ENCODE results near the gene UBE2E2. TPM values are rescaled to one million over a fixed set of nuclear protein-coding genes. Genes with fewer than 3 reads are reported as not detected.

Gene UBE2E2
- total RNA-seq, 1 experiment from 2014 or later: 14.7 TPM

GRCh38 chr3:23165571-23165970 is 37.6 kb upstream of the UBE2E2 start:
- no peaks in the 10 kb centered on the region for H3K4me1 ChIP-seq (ENCODE audit: low read length)
- no peaks in the 10 kb centered on the region for H3K36me3 ChIP-seq (ENCODE audit: insufficient read depth, low read length)
- H3K79me2 ChIP-seq (ENCODE audit: low read length): no peaks in the 10 kb centered on the region
- no peak overlapping the region for H3K27ac ChIP-seq (ENCODE audit: low read length)
- no peaks in the 10 kb centered on the region for H4K20me1 ChIP-seq (ENCODE audit: insufficient read depth, low read depth, low read length)
- DNase-seq: no peak
- no peaks in the 10 kb centered on the region for H3K9me2 ChIP-seq (replicated peaks; ENCODE audit: insufficient read depth, low read length)
- no peak overlapping the region for H3K4me3 ChIP-seq (ENCODE audit: low read length)
- H3K27me3 ChIP-seq (ENCODE audit: low read length): no peaks in the 10 kb centered on the region
- no peaks in the 10 kb centered on the region for H3K9me3 ChIP-seq (ENCODE audit: low read length)
- H2AFZ ChIP-seq (ENCODE audit: low read length): no peak overlapping the region
- H3K4me2 ChIP-seq (ENCODE audit: low read depth, low read length, poor library complexity, severe bottlenecking): no peak overlapping the region
- no peak overlapping the region for H3K9ac ChIP-seq (ENCODE audit: low read length)

- no peak for DNase-seq
- H3K4me2 ChIP-seq (ENCODE audit: low read depth, low read length, poor library complexity, severe bottlenecking): no peak overlapping the region
- H3K9ac ChIP-seq (ENCODE audit: low read length): no peak overlapping the region
- no peaks in the 10 kb centered on the region for H3K9me2 ChIP-seq (replicated peaks; ENCODE audit: insufficient read depth, low read length)
- no peaks in the 10 kb centered on the region for H3K27me3 ChIP-seq (ENCODE audit: low read length)
- no peak overlapping the region for H2AFZ ChIP-seq (ENCODE audit: low read length)
- H3K4me3 ChIP-seq (ENCODE audit: low read length): no peak overlapping the region
- no peak overlapping the region for H3K27ac ChIP-seq (ENCODE audit: low read length)
- no peaks in the 10 kb centered on the region for H4K20me1 ChIP-seq (ENCODE audit: insufficient read depth, low read depth, low read length)
- no peaks in the 10 kb centered on the region for H3K79me2 ChIP-seq (ENCODE audit: low read length)
- H3K9me3 ChIP-seq (ENCODE audit: low read length): no peaks in the 10 kb centered on the region
- no peaks in the 10 kb centered on the region for H3K36me3 ChIP-seq (ENCODE audit: insufficient read depth, low read length)
- no peaks in the 10 kb centered on the region for H3K4me1 ChIP-seq (ENCODE audit: low read length)
Measured at GRCh38 chr3:23166276-23166675, 36.9 kb upstream of the UBE2E2 start.

- H3K9me3 ChIP-seq (ENCODE audit: low read length): no peaks in the 10 kb centered on the region
- no peak overlapping the region for H3K9ac ChIP-seq (ENCODE audit: low read length)
- H4K20me1 ChIP-seq (ENCODE audit: insufficient read depth, low read depth, low read length): no peaks in the 10 kb centered on the region
- H2AFZ ChIP-seq (ENCODE audit: low read length): no peak overlapping the region
- H3K4me1 ChIP-seq (ENCODE audit: low read length): no peaks in the 10 kb centered on the region
- no peak overlapping the region for H3K4me2 ChIP-seq (ENCODE audit: low read depth, low read length, poor library complexity, severe bottlenecking)
- DNase-seq: no peak
- no peak overlapping the region for H3K27ac ChIP-seq (ENCODE audit: low read length)
- no peaks in the 10 kb centered on the region for H3K36me3 ChIP-seq (ENCODE audit: insufficient read depth, low read length)
- H3K4me3 ChIP-seq (ENCODE audit: low read length): no peak overlapping the region
- H3K27me3 ChIP-seq (ENCODE audit: low read length): no peaks in the 10 kb centered on the region
- H3K9me2 ChIP-seq (replicated peaks; ENCODE audit: insufficient read depth, low read length): no peaks in the 10 kb centered on the region
- no peaks in the 10 kb centered on the region for H3K79me2 ChIP-seq (ENCODE audit: low read length)
Measured at GRCh38 chr3:23166845-23167244, 36.3 kb upstream of the UBE2E2 start.

GRCh38 chr3:23169551-23169950 is 33.6 kb upstream of the UBE2E2 start:
- no peaks in the 10 kb centered on the region for H3K9me2 ChIP-seq (replicated peaks; ENCODE audit: insufficient read depth, low read length)
- H2AFZ ChIP-seq (ENCODE audit: low read length): no peak overlapping the region
- no peaks in the 10 kb centered on the region for H3K4me1 ChIP-seq (ENCODE audit: low read length)
- H4K20me1 ChIP-seq (ENCODE audit: insufficient read depth, low read depth, low read length): no peaks in the 10 kb centered on the region
- H3K9me3 ChIP-seq (ENCODE audit: low read length): no peaks in the 10 kb centered on the region
- H3K27me3 ChIP-seq (ENCODE audit: low read length): no peaks in the 10 kb centered on the region
- H3K4me2 ChIP-seq (ENCODE audit: low read depth, low read length, poor library complexity, severe bottlenecking): no peak overlapping the region
- no peak for DNase-seq
- no peaks in the 10 kb centered on the region for H3K79me2 ChIP-seq (ENCODE audit: low read length)
- H3K4me3 ChIP-seq (ENCODE audit: low read length): no peak overlapping the region
- H3K36me3 ChIP-seq (ENCODE audit: insufficient read depth, low read length): no peaks in the 10 kb centered on the region
- no peak overlapping the region for H3K27ac ChIP-seq (ENCODE audit: low read length)
- no peak overlapping the region for H3K9ac ChIP-seq (ENCODE audit: low read length)

GRCh38 chr3:23170291-23170690 is 32.8 kb upstream of the UBE2E2 start:
- H4K20me1 ChIP-seq (ENCODE audit: insufficient read depth, low read depth, low read length): no peaks in the 10 kb centered on the region
- no peak overlapping the region for H3K9ac ChIP-seq (ENCODE audit: low read length)
- no peaks in the 10 kb centered on the region for H3K9me2 ChIP-seq (replicated peaks; ENCODE audit: insufficient read depth, low read length)
- no peaks in the 10 kb centered on the region for H3K79me2 ChIP-seq (ENCODE audit: low read length)
- H3K27ac ChIP-seq (ENCODE audit: low read length): no peak overlapping the region
- no peaks in the 10 kb centered on the region for H3K4me1 ChIP-seq (ENCODE audit: low read length)
- H3K27me3 ChIP-seq (ENCODE audit: low read length): no peaks in the 10 kb centered on the region
- no peaks in the 10 kb centered on the region for H3K36me3 ChIP-seq (ENCODE audit: insufficient read depth, low read length)
- H2AFZ ChIP-seq (ENCODE audit: low read length): no peak overlapping the region
- H3K4me3 ChIP-seq (ENCODE audit: low read length): no peak overlapping the region
- H3K9me3 ChIP-seq (ENCODE audit: low read length): no peaks in the 10 kb centered on the region
- H3K4me2 ChIP-seq (ENCODE audit: low read depth, low read length, poor library complexity, severe bottlenecking): no peak overlapping the region
- no peak for DNase-seq

- no peak overlapping the region for H3K4me2 ChIP-seq (ENCODE audit: low read depth, low read length, poor library complexity, severe bottlenecking)
- no peak overlapping the region for H2AFZ ChIP-seq (ENCODE audit: low read length)
Measured at GRCh38 chr3:23172059-23172458, 31.1 kb upstream of the UBE2E2 start.

GRCh38 chr3:23174426-23175039 is 28.6 kb upstream of the UBE2E2 start:
- no peak overlapping the region for H3K9ac ChIP-seq (ENCODE audit: low read length)
- no peak overlapping the region for H2AFZ ChIP-seq (ENCODE audit: low read length)
- H3K36me3 ChIP-seq (ENCODE audit: insufficient read depth, low read length): no peaks in the 10 kb centered on the region
- no peaks in the 10 kb centered on the region for H3K27me3 ChIP-seq (ENCODE audit: low read length)
- no peaks in the 10 kb centered on the region for H3K9me3 ChIP-seq (ENCODE audit: low read length)
- no peaks in the 10 kb centered on the region for H4K20me1 ChIP-seq (ENCODE audit: insufficient read depth, low read depth, low read length)
- H3K4me3 ChIP-seq (ENCODE audit: low read length): no peak overlapping the region
- H3K9me2 ChIP-seq (replicated peaks; ENCODE audit: insufficient read depth, low read length): no peaks in the 10 kb centered on the region
- H3K4me2 ChIP-seq (ENCODE audit: low read depth, low read length, poor library complexity, severe bottlenecking): no peak overlapping the region
- DNase-seq: no peak
- no peaks in the 10 kb centered on the region for H3K79me2 ChIP-seq (ENCODE audit: low read length)
- H3K27ac ChIP-seq (ENCODE audit: low read length): no peak overlapping the region
- H3K4me1 ChIP-seq (ENCODE audit: low read length): no peaks in the 10 kb centered on the region

More at GRCh38 chr3:23172059-23172458, 31.1 kb upstream of the UBE2E2 start:
- no peaks in the 10 kb centered on the region for H3K4me1 ChIP-seq (ENCODE audit: low read length)
- H3K9me3 ChIP-seq (ENCODE audit: low read length): no peaks in the 10 kb centered on the region
- no peak for DNase-seq
- H3K9ac ChIP-seq (ENCODE audit: low read length): no peak overlapping the region
- no peak overlapping the region for H3K27ac ChIP-seq (ENCODE audit: low read length)
- H3K79me2 ChIP-seq (ENCODE audit: low read length): no peaks in the 10 kb centered on the region
- no peak overlapping the region for H3K4me3 ChIP-seq (ENCODE audit: low read length)
- no peaks in the 10 kb centered on the region for H3K36me3 ChIP-seq (ENCODE audit: insufficient read depth, low read length)
- H3K27me3 ChIP-seq (ENCODE audit: low read length): no peaks in the 10 kb centered on the region
- H3K9me2 ChIP-seq (replicated peaks; ENCODE audit: insufficient read depth, low read length): no peaks in the 10 kb centered on the region
- H4K20me1 ChIP-seq (ENCODE audit: insufficient read depth, low read depth, low read length): no peaks in the 10 kb centered on the region

GRCh38 chr3:23175341-23176083 is 27.6 kb upstream of the UBE2E2 start:
- H3K36me3 ChIP-seq (ENCODE audit: insufficient read depth, low read length): no peaks in the 10 kb centered on the region
- H3K27ac ChIP-seq (ENCODE audit: low read length): no peak overlapping the region
- H3K4me1 ChIP-seq (ENCODE audit: low read length): no peaks in the 10 kb centered on the region
- H3K4me3 ChIP-seq (ENCODE audit: low read length): no peak overlapping the region
- no peaks in the 10 kb centered on the region for H3K9me3 ChIP-seq (ENCODE audit: low read length)
- H4K20me1 ChIP-seq (ENCODE audit: insufficient read depth, low read depth, low read length): no peaks in the 10 kb centered on the region
- H2AFZ ChIP-seq (ENCODE audit: low read length): no peak overlapping the region
- no peak overlapping the region for H3K4me2 ChIP-seq (ENCODE audit: low read depth, low read length, poor library complexity, severe bottlenecking)
- H3K27me3 ChIP-seq (ENCODE audit: low read length): no peaks in the 10 kb centered on the region
- H3K79me2 ChIP-seq (ENCODE audit: low read length): no peaks in the 10 kb centered on the region
- DNase-seq: no peak
- H3K9ac ChIP-seq (ENCODE audit: low read length): no peak overlapping the region
- no peaks in the 10 kb centered on the region for H3K9me2 ChIP-seq (replicated peaks; ENCODE audit: insufficient read depth, low read length)
